HG02981 (cell line): ENCODE measurements around the gene COQ2.
"Not testable (repeated sequence)": the region's sequence is repeated elsewhere in the genome, so short reads cannot be mapped to it uniquely, and the experiment has no call there.

Source experiments
- ATAC-seq: cut with Tn5 transposase; IDR thresholded peaks from one replicate; pipeline ENCODE4 v1.9.1; 2021; ENCODE audit warnings: mild to moderate bottlenecking, moderate library complexity; ENCODE audit not compliant: unreplicated experiment

The COQ2 gene

DNA sequence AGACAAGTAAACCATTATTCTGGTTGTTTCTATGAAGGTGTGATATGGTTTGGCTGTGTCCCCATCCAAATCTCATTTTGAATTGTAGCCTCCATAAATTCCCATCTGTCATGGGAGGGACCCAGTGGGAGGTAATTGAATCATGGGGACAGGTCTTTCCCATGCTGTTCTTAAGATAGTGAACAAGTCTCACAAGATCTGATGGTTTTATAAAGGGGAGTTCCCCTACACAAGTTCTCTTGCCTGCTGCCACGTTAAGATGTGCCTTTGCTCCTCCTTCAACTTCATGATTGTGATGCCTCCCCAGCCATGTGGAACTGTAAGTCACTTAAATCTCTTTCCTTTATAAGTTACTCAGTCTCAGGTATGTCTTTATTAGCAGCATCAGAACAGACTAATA, 3.8 kb upstream of the COQ2 start:
- not testable (repeated sequence) for ATAC-seq

DNA sequence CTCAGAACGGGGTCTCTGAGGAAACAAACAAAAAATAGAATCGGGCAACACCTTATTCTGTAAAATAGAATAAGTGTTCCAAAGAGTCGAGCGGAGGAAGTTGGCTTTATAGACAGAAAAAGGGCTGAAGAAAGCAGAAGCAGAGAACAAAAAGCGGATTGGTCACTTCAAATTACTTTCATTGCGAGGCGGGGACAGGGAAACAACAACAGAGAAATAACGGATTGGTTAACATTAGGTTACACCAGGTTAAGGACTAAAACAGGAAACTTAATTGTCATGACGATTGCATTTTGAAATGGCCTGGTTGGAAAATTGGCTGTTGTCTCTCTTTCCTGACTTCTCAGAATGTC, 433 bp upstream of the COQ2 start:
- ATAC-seq, result no peak

DNA sequence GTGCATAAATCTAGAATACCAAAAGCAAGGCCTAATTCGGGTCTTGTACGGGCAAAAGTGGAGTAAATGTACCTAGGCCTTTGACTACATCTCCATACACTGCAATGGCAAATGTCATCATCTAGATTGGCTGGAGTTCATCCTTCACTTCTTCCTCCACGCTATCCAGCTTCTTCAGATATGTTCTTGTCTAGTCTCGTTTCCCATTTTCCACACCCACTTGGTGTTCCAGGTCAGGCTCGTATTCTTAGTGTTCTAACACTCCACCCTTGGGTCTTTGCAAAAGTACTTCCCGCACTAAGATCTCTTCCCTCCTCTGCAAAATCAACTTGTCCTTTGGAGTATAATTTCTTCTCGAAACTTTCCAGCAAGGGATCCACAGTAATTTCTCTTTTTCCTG, 1.4 kb downstream of the COQ2 start:
- ATAC-seq, result no peak

DNA sequence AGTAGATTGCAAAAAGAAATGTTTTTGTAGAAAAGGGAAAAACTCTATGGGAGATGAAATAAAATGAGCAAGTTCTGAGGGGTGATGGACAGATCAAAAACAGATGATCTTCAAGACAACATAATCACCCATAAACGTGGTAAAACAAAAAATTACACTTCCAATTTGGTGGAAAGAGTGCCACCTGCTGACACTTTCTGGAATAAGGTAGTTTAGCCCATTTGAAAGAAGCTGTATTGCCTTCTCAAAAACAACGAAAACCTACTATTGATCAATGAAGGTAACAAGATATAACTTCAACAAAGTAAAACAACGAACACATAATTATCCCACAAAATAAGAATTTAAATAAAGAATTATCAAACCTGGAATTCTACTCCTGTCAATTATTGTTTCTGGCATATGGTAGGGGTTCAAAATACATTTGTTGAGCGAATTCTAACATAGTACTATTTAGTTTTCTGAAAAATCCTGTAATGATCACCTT, 2.5 kb downstream of the COQ2 start:
- no peak for ATAC-seq

DNA sequence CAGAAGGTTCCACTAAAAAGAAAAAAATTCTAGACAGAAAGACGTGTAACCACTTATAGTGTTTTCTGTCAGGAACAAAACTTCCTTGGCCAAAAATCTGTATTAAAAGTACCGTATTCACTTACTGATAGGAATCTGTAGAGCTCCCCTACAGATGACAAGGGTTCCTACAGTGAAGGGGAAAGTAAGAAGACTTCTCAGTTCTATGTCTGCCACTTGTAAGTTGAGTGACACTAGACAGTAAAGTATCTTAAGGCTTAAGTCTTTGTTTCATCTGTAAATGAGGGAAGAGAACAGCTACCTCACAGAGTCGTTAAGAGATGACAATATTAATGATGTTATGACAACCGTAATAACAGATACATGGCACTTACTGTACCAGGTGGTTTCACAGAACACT, 3.3 kb downstream of the COQ2 start:
- ATAC-seq, result no peak

DNA sequence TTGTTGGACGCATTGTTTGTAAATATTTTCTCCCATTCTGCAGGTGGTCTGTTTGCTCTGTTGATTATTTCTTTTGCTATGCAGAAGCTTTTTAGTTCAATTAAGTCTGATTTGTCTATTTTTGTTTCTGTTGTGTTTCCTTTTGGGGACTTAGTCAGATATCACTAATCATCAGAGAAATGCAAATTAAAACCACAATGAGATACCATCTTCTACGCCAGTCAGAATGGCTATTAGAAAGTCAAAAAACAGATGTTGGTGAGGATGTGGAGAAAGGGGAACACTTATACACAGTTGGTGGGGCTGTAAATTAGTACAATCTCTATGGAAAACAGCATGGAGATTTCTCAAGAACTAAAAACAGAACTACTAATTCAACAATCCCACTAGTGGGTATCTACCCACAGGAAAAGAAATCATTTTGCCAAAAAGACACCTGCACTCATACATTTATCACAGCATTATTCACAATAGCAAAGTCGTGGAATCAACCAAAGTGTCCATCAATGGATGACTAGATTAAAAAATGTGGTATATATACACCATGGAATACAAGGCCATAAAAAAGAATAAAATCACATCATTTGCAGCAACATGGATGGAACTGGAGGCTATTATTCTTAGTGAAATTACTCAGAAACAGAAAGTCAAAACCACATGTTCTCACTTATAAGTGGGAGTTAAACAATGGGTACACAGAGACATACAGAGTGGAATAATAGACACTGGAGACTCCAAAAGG, 8.1 kb downstream of the COQ2 start:
- ATAC-seq, result peak; percentile 73

DNA sequence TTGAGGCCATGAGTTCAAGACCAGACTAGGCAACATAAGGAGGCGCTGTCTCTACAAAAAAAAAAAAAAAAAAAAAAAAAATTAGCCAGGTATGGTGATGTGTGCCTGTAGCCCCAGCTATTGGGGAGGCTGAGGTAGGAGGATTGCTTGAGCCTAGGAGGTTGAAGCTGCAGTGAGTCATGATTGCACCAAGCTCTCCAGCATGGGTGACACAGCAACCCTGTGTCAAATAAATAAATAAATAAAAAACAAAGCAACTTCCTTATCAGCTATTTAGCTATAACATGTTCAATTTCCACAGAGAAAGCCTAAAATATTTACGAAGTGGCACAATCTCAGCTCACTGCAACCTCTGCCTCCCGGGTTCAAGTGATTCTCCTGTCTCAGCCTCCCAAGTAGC, 10.7 kb downstream of the COQ2 start:
- ATAC-seq, result not testable (repeated sequence)

DNA sequence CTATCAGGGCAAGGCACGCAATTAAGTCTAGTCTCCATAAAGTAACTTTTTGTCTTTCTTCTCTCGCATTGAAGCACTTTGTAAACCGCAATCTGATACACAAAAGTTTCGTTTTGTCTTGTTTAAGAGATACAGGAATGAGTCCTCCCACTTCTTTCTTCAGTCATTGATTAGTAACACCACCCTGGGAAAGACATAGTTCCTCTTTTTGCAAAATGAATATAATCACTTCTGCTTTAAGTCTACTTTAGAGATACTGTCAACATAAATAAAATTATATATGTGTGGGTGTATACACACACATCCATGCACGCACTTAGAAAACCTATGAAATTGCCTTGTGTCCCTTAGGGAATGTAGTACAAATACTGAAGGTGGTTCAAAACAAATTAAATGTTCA, 11.7 kb downstream of the COQ2 start:
- ATAC-seq, result peak; percentile 79

DNA sequence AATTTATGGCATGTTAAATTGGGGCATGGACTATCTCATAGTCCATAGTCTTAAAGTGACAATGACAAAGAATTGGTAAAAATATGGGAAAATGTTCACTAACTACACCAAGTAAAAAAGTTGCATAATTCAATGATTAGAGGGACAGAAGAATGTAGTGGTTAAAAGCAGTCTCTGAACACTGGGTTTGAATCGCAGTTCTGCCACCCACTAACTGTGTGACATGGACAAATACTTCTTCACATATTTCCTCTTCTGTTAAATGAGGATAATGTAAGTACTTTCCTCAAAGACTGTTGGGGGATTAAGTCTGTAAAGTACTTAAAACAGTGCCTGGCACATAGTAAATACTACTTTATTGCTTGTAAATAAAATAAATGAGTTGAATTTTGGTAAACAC, 15.3 kb downstream of the COQ2 start:
- no peak for ATAC-seq

DNA sequence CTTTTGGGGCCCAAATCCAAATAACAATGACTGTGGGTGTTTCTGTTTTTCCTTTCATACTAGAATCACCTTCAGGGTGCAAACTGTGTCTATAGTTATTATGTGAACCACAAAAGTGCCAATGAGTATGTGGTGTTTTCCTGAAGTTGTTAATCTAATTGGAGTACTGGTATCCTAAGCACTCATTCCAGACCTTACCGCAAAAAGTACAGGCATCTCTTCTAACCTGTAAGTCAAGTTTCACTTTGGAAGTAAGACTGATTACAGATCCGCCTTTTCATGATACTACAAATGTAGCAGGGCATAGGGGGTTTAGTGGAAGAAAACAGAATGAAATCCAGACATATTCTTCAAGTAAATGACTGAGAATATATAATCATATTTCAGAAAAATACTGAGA, 16.1 kb downstream of the COQ2 start:
- ATAC-seq, result no peak

DNA sequence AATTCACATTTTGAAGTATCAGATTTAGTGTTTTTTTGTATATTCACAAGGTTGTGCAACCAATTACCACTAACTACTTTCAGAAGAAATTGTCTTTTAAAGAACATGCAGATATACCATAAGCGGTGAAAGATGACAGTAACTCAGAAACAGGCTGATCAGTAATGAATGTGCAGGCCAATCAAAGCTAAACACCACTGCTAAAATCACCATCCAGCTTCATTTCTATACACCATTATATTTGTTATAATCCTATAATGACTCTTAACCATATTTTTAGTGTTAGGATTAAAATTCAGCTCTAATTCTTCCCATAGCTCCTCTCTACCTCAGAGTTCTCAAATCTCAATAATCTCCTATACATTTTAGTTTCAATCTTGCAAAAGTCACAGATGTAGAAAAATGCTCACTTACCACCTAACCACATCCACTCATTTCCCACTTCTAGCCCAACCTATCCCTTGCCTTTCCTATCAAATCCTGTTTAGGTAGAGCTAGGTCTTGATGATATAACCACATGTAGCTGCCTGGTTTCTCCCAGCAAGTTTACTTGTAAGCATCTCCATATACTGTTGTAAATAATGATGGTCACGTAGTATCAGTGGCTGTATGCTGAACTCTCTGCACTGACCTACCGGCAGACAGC, 16.6 kb downstream of the COQ2 start:
- ATAC-seq, result no peak

DNA sequence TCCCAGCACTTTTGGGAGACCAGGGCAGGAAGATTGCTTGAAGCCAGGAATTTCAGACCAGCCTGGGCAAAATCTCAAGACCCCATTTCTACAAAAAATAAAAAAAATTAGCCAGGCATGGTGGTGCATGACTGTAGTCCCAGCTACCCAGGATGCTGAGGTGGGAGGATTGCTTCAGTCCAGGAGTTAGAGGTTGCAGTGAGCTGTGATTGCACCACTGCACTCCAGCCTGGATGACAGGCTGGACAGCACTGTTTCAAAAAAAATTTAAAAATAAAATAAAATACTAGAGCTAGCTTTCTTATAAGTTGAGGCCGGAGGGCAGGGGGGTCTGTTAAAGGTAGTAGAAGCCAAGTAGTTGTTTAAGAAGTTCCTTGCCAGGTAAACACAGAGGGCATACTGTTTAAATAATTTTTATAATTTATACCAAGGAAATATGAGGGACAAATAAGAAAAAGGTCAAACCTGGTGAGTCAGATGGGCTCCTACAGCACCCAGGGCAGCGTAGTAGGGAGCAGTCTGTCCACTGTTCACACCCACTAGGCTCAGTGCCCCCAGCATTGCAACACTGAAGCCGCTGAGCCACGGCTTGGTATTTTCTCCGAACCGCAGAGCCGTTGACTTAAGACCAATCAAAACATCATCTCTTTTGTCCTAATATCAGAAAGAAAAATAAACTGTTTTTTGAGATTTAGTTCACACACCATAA, 17.3 kb downstream of the COQ2 start:
- no peak for ATAC-seq

DNA sequence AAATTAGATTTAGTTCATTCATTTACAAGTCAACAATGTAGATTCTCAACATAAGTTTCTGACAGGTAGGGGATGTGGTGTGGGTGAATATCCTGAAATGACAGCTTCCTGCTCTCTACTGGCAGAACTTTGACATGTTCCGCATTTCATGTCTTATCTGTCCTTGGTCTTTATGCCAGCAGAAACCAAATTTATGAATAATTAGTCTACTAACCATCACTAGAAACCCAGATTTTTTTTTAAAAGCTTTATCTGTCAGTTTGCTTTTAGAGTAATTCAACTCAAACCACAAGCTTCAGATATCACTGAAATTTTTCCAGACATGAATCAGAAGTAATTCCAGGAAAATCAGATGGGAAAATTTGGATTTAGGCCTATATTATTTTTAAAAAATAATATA, 17.9 kb downstream of the COQ2 start:
- peak; percentile 64 for ATAC-seq

DNA sequence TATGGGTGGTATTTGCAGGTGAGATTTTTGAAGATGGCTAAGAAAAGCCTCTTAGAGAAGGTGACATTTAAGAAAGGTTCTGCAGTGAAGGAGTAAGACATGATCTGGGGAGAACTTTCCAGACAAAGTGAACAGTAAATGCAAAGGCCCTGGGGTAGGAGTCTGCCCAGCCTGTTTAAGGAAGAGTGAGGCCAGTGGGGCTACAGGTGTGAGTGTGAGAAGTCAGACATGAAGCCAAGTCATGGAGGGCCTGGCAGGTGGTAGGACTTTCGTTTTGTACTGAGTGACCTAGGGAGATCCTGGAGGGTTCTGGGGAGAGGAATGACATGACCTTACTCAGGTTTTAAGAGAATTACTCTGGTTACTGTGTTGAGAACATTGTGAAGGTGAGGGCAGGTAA, 21.5 kb downstream of the COQ2 start:
- ATAC-seq, result no peak

DNA sequence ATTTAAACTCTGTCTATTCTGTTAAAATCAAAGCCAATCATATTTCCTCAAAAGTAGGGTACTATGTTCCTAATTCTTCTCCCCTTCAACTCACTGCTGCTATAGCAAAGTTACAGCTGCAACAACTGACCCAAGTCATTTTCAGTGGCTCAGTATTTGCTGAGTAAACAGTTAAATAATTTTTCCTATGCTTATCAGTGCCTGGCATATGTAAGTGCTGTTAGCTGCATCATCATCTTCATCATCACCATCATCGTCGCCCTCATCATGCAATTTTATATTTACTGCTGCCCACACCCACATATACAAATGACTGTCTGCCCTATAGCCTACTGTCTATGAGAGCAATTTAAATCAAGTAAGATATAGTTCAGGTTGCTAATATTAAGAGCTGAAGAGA, 21.9 kb downstream of the COQ2 start:
- ATAC-seq, result no peak

DNA sequence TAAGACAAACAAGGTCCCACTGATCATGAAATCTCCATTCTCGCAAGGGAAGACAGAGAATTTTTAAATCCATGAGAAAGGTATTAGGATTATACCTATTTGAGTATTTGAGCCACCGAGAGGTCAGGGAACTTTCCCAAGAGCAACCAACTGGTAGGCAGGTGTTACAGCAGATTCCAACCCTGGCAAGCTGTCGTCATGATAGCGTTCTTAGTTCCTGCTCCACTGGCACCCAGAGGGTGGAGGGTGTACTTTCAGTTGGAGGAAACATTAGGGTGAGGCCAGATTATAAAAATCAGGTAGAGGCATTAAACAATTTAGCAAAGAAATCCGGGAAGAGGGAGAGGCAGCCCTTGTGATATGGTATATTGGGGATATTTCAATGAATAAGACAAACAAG, 23.3 kb downstream of the COQ2 start:
- ATAC-seq, result no peak

DNA sequence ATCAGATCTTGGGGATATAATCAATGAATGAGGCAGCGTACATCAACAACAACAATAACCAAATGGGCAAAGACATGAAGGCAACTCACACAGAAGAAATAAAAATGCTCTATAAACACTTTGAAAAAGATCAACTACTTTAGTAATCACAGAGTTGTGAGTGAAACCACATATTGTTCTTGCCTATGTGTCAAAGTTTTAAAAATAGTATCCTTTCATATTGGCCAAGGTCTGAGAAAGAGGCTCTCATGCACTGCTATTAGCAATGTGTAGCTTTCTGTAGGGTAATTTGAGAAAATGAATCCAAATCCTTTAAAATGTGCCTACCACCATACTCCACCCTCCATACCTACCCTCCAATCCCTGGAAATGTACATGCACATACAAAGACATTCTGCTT, 25.0 kb downstream of the COQ2 start:
- no peak for ATAC-seq

DNA sequence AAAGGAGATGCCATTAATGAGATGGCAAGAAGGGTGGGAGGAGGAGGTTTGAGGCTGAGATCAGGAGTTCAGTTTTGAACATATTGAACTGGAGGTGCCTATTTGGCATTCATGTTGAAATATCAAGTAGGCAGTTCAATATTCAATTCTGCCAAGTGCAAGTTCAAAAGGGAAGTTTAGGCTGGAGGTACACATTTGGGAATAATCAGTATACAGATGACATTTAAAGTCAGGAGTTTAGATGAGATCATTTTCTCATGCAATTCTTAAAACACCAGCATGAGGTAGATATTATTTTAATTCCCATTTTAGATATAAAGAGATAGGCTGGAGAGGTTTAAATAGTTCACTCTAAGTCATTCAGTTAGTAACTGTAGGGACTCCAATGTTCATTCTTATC, 26.1 kb downstream of the COQ2 start:
- ATAC-seq, result no peak

DNA sequence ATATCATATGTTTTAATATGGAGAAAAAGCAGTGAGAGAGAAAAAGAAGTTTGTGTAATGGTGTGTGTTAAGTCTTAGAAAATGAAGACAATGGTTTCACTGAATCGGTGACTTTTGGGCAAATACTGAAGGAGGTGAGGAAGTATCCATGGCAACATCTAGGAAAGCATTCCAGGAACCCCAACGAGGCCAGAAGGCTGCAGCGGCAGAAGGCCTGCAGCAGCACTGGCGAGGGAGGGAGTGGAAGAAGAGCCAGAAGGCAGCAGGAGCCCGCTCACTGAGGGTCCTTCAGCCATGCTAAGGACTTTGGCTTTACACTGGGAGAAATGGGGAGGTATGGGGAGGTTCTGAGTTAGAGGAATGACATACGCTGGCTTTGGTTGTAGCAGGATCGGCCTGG, 26.8 kb downstream of the COQ2 start:
- no peak for ATAC-seq

DNA sequence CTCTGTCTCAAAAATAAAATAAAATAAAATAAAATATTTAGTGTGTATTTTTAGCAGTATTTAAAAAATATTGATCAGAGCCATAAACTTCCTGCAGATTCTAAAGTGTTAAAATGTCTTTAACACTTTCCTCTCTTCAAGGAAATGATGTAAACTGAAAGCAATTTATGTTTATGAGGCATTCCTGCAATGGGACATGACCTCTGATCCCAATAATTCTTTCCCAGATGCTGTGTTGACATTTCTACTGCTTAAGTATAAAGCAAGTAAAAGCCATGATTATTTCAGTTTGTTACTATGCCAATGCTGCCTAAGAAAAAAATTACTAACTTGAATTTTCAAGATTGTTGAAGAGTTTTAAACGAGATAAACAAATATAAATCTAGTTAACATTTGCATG, 29.0 kb downstream of the COQ2 start:
- ATAC-seq, result no peak

DNA sequence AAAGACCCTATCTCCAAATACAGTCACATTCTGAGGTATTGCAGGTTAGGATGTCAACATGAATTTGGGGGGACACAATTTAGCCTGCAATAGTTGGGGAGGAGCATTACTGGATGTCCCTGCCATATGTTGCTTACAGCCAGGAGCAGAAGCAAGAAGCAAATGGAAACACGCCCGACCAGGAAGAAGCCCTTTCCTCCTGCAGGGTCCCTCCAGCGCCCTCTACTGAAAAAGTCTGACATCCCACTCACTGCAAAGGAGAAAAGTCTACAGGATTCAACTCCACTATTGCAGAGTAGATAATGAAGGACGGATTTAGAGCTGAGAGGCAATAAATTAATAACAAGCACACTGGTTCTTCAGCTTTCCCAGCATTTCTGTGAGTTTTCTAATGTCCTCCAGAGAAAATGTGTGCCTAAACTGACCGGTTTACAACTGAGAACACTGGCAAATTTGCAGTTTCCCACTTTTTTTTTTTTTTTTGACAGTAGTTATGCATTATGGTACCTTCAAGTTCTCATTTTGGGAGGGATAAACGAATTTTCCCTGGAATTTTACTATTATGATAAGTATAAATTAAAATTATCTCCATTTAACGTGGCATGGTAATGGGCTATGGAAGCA, 31.7 kb downstream of the COQ2 start:
- peak; percentile 62 for ATAC-seq

DNA sequence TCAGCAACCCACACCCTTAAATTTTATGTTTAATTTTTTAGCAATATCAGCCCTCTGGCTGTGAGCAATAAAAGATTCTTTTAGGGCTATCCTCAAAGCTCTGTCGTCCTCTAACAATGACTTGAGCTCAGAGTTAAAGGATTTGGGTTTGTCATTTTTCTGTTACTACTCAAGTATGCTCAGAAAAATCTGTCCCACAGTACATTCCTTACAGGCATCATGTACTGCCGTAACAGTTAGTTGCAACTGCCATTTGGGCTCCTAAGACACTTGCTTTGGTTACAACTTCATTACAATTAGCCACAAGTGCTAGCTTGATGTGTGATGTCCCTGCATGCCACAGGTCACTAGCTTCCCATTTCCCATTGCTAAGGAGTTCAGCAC, 33.2 kb downstream of the COQ2 start:
- ATAC-seq, result no peak
